Chondrocyte (in vitro differentiated cells): ENCODE results near the gene CCDC83. TPM values are rescaled to one million over a fixed set of nuclear protein-coding genes. Genes with fewer than 3 reads are reported as not detected.

ENCODE experiments used
- DNase-seq: peaks from one replicate; pipeline ENCODE4 v3.0.0; 2021; ENCODE audit warnings: mixed read lengths, low spot score
- H3K27ac Mint-ChIP-seq: one replicate; pipeline ENCODE4 v1.8.0; 2021; ENCODE audit warnings: mild to moderate bottlenecking, moderate library complexity, mixed read lengths; ENCODE audit not compliant: unreplicated experiment
- H3K27me3 Mint-ChIP-seq: 2 replicates; pipeline ENCODE4 v1.8.0; 2021; ENCODE audit warnings: low read depth, mixed read lengths
- H3K36me3 Mint-ChIP-seq: 2 replicates; pipeline ENCODE4 v1.8.0; 2021; ENCODE audit warnings: low read depth, mixed read lengths
- H3K4me1 Mint-ChIP-seq: 2 replicates; pipeline ENCODE4 v1.8.0; 2021; ENCODE audit warnings: low read depth, mild to moderate bottlenecking, mixed read lengths
- H3K4me3 Mint-ChIP-seq: one replicate; pipeline ENCODE4 v1.8.0; 2021; ENCODE audit warnings: mild to moderate bottlenecking, moderate library complexity, mixed read lengths; ENCODE audit not compliant: unreplicated experiment
- H3K9me3 Mint-ChIP-seq: 2 replicates; pipeline ENCODE4 v1.8.0; 2021; ENCODE audit warnings: low read depth, mixed read lengths
- CTCF ChIP-seq: fragments of 200-600 bp; sonication (generic); IDR thresholded peaks from 2 replicates; pipeline ENCODE4 v1.5.0; 2021; ENCODE audit warnings: antibody characterized with exemption, mild to moderate bottlenecking, moderate library complexity
- total RNA-seq: library from RNA; stranded (reverse); gene quantifications from 3 replicates; pipeline ENCODE4 v1.2.1, GENCODE V29; 2021

Gene CCDC83
- total RNA-seq, 1 donor from 2014 or later = not detected

- H3K4me3 Mint-ChIP-seq = no peak overlapping the region
- no peak for DNase-seq
- peak overlapping the region; percentile 88 for H3K27ac Mint-ChIP-seq
- no peak for TF ChIP-seq CTCF
- no peaks in the 10 kb centered on the region for H3K9me3 Mint-ChIP-seq
- H3K36me3 Mint-ChIP-seq = peaks cover 1% of the 10 kb centered on the region
- H3K4me1 Mint-ChIP-seq = peaks cover 47% of the 10 kb centered on the region
- H3K27me3 Mint-ChIP-seq = no peaks in the 10 kb centered on the region
These were observed 92.5 kb downstream of the CCDC83 start for GRCh38 chr11:85947431-85948272.

GRCh38 chr11:85948884-85949283 lies 93.7 kb downstream of the CCDC83 start:
- Mint-ChIP-seq H3K27ac (peak overlapping the region; percentile 88), H3K27me3 (no peaks in the 10 kb centered on the region)

GRCh38 chr11:85949798-85950197 lies 94.6 kb downstream of the CCDC83 start:
- no peak for DNase-seq
- Mint-ChIP-seq H3K27me3 (no peaks in the 10 kb centered on the region), H3K9me3 (peaks cover 3% of the 10 kb centered on the region), H3K36me3 (peaks cover 13% of the 10 kb centered on the region), H3K27ac (peak overlapping the region; percentile 10), H3K4me1 (peaks cover 55% of the 10 kb centered on the region), H3K4me3 (no peak overlapping the region)
- no peak for TF ChIP-seq CTCF

More at GRCh38 chr11:85948884-85949283, 93.7 kb downstream of the CCDC83 start:
- no peak for DNase-seq
- Mint-ChIP-seq H3K4me1 (peaks cover 53% of the 10 kb centered on the region), H3K4me3 (no peak overlapping the region), H3K9me3 (peaks cover 3% of the 10 kb centered on the region), H3K36me3 (peaks cover 10% of the 10 kb centered on the region)
- no peak for TF ChIP-seq CTCF

- H3K4me3 Mint-ChIP-seq = no peak overlapping the region
- H3K36me3 Mint-ChIP-seq = peaks cover 16% of the 10 kb centered on the region
- peaks cover 61% of the 10 kb centered on the region for H3K4me1 Mint-ChIP-seq
- DNase-seq = no peak
- no peaks in the 10 kb centered on the region for H3K27me3 Mint-ChIP-seq
- no peak overlapping the region for H3K27ac Mint-ChIP-seq
- no peak for TF ChIP-seq CTCF
- H3K9me3 Mint-ChIP-seq = peaks cover 3% of the 10 kb centered on the region
These were observed 95.3 kb downstream of the CCDC83 start for GRCh38 chr11:85950317-85951048.

- no peak overlapping the region for H3K27ac Mint-ChIP-seq
These were observed 95.8 kb downstream of the CCDC83 start for GRCh38 chr11:85951049-85951405.

More at GRCh38 chr11:85951049-85951405, 95.8 kb downstream of the CCDC83 start:
- Mint-ChIP-seq H3K4me3 (no peak overlapping the region), H3K27me3 (no peaks in the 10 kb centered on the region), H3K9me3 (peaks cover 3% of the 10 kb centered on the region), H3K36me3 (peaks cover 18% of the 10 kb centered on the region), H3K4me1 (peaks cover 66% of the 10 kb centered on the region)
- no peak for DNase-seq
- TF ChIP-seq CTCF = no peak
